Gastrocnemius medialis (tissue), 4 donors: Measurements from ENCODE around the gene KLRB1.

Experiments
- CTCF ChIP-seq, 5 experiments: fragments of 450-650 bp in 3 of 5; fragments of 200-600 bp in 2 of 5; sonication (generic) in 2 of 5; IDR thresholded peaks in 4 of 5; conservative IDR thresholded peaks in 1 of 5; 1 replicate in 4 of 5; 2 replicates in 1 of 5; pipeline ENCODE4 v1.5.1; 2016 to 2019; ENCODE audit warnings: antibody characterized with exemption in 5 of 5, mild to moderate bottlenecking in 3 of 5, moderate library complexity in 3 of 5
- POLR2A ChIP-seq, 2 donors: fragments of 450-650 bp; IDR thresholded peaks; one replicate each; pipeline ENCODE4 v1.6.1; 2017; ENCODE audit warnings: antibody characterized with exemption in 2 of 2, mild to moderate bottlenecking in 2 of 2, moderate library complexity in 2 of 2

GRCh38 chr12:9634969-9635754, 27.4 kb upstream of the KLRB1 start:
- TF ChIP-seq CTCF (IDR thresholded peaks at IDR 0.05 in 4 of 5, conservative IDR thresholded peaks at IDR 0.05 in 1 of 5) (no peak), POLR2A (IDR thresholded peaks at IDR 0.05) (no peak)
